Brain microvascular endothelial cell (primary cell): ENCODE data around the gene MACROH2A2.

Experiments
- DNase-seq: peaks from one replicate; pipeline ENCODE4 v3.0.0-alpha.2; 2020
- H3K27ac ChIP-seq: fragments of 250-450 bp; sonication (Bioruptor Pico); 2 replicates; pipeline ENCODE4 v1.5.1; 2020; ENCODE audit warnings: mild to moderate bottlenecking, moderate library complexity
- H3K27me3 ChIP-seq: fragments of 250-450 bp; sonication (Bioruptor Pico); replicated peaks from 2 replicates; pipeline ENCODE4 v1.5.1; 2020; ENCODE audit warnings: mild to moderate bottlenecking
- H3K36me3 ChIP-seq: fragments of 250-450 bp; sonication (Bioruptor Pico); replicated peaks from 2 replicates; pipeline ENCODE4 v1.5.1; 2020; ENCODE audit warnings: mild to moderate bottlenecking
- H3K4me3 ChIP-seq: 2 replicates; pipeline ENCODE4 v1.5.1; 2011; ENCODE audit warnings: low read depth, mild to moderate bottlenecking, control low read depth, low read length, moderate library complexity
- CTCF ChIP-seq: IDR thresholded peaks from 2 replicates; pipeline ENCODE4 v1.5.1; 2011; ENCODE audit warnings: low read depth, mild to moderate bottlenecking, moderate library complexity, low read length, control low read depth, inconsistent platforms; ENCODE audit errors: missing control alignments
- in situ Hi-C: cut with HindIII; loops from 2 replicates; pipeline ENCODE4 v1.10.0; 2017; ENCODE audit warnings: low sequenced_read_pairs, low pct_ligation_motif_present

MACROH2A2 gene

GRCh38 chr10:70063418-70064098, 10.9 kb downstream of the MACROH2A2 start:
- no peak for TF ChIP-seq CTCF
- Histone ChIP-seq H3K36me3 (no peaks in the 10 kb centered on the region), H3K4me3 (no peak overlapping the region), H3K27ac (no peak overlapping the region), H3K27me3 (no peaks in the 10 kb centered on the region)
- in situ Hi-C loops: no loop called here
- DNase-seq: no peak

GRCh38 chr10:70064486-70064885, 11.8 kb downstream of the MACROH2A2 start:
- Histone ChIP-seq H3K4me3 (no peak overlapping the region), H3K36me3 (no peaks in the 10 kb centered on the region), H3K27ac (no peak overlapping the region), H3K27me3 (no peaks in the 10 kb centered on the region)
- no peak for DNase-seq
- no peak for TF ChIP-seq CTCF
- in situ Hi-C loops: no loop called here

GRCh38 chr10:70066190-70066589, 13.5 kb downstream of the MACROH2A2 start:
- in situ Hi-C loops: no loop called here
- H3K27me3 ChIP-seq: no peaks in the 10 kb centered on the region
- no peak overlapping the region for H3K27ac ChIP-seq
- no peak for DNase-seq
- no peak overlapping the region for H3K4me3 ChIP-seq
- H3K36me3 ChIP-seq: no peaks in the 10 kb centered on the region
- TF ChIP-seq CTCF: no peak

- TF ChIP-seq CTCF: no peak
- H3K4me3 ChIP-seq: no peak overlapping the region
- no peaks in the 10 kb centered on the region for H3K36me3 ChIP-seq
- H3K27ac ChIP-seq: no peak overlapping the region
- no peak for DNase-seq
- in situ Hi-C loops: no loop called here
- no peaks in the 10 kb centered on the region for H3K27me3 ChIP-seq
Observed at GRCh38 chr10:70067586-70067985, 14.9 kb downstream of the MACROH2A2 start.

GRCh38 chr10:70068925-70069324, 16.3 kb downstream of the MACROH2A2 start:
- in situ Hi-C loops: no loop called here
- H3K27me3 ChIP-seq: no peaks in the 10 kb centered on the region
- no peaks in the 10 kb centered on the region for H3K36me3 ChIP-seq
- DNase-seq: no peak
- H3K27ac ChIP-seq: no peak overlapping the region
- no peak for TF ChIP-seq CTCF
- no peak overlapping the region for H3K4me3 ChIP-seq

- H3K36me3 ChIP-seq: no peaks in the 10 kb centered on the region
- no peak overlapping the region for H3K27ac ChIP-seq
Observed at GRCh38 chr10:70069346-70069745, 16.7 kb downstream of the MACROH2A2 start.

More at GRCh38 chr10:70069346-70069745, 16.7 kb downstream of the MACROH2A2 start:
- TF ChIP-seq CTCF: no peak
- in situ Hi-C loops: no loop called here
- no peaks in the 10 kb centered on the region for H3K27me3 ChIP-seq
- H3K4me3 ChIP-seq: no peak overlapping the region
- no peak for DNase-seq
